Common myeloid progenitor, CD34-positive (primary cell): ENCODE data around the gene DUT.

Experiments
- CTCF ChIA-PET: fragments of 350-600 bp; sonication (Branson Sonifier 250); formaldehyde crosslinking; loops from one replicate; lab custom pipeline; 2021; ENCODE audit warnings: antibody characterized with exemption; lab: Charles Lee
- POLR2A ChIA-PET: fragments of 350-600 bp; sonication (Branson Sonifier 250); formaldehyde crosslinking; loops from one replicate; lab custom pipeline; 2021; ENCODE audit warnings: antibody characterized with exemption; lab: Charles Lee
- DNase-seq, 3 donors: peaks; one replicate each; pipeline versions ENCODE4 v3.0.0 to v3.0.0-alpha.2; 2013
- H3K27ac ChIP-seq, 2 experiments: 1 replicate in 1 of 2; 2 replicates in 1 of 2; pipeline ENCODE4 v1.7.0; 2013; ENCODE audit warnings: inconsistent platforms in 2 of 2, low read length in 2 of 2, mild to moderate bottlenecking in 2 of 2, low read depth in 1 of 2, moderate library complexity in 1 of 2; ENCODE audit not compliant: severe bottlenecking in 2 of 2, insufficient read depth in 1 of 2, poor library complexity in 1 of 2
- H3K27me3 ChIP-seq, 5 experiments: replicated peaks in 2 of 5; 1 replicate in 3 of 5; 2 replicates in 2 of 5; pipeline versions ENCODE4 v1.6.1 to v1.7.0; 2013; ENCODE audit warnings: low read length in 4 of 5, mild to moderate bottlenecking in 2 of 5, moderate library complexity in 2 of 5, inconsistent platforms in 1 of 5; ENCODE audit not compliant: insufficient read depth in 5 of 5, control insufficient read depth in 4 of 5
- H3K36me3 ChIP-seq, 4 experiments: 1 replicate in 2 of 4; 2 replicates in 2 of 4; pipeline versions ENCODE4 v1.6.1 to v1.7.0; 2013; ENCODE audit warnings: low read length in 3 of 4, control low read depth in 1 of 4, mild to moderate bottlenecking in 1 of 4; ENCODE audit not compliant: control insufficient read depth in 4 of 4, insufficient read depth in 4 of 4
- H3K4me1 ChIP-seq, 4 experiments: 1 replicate in 3 of 4; 2 replicates in 1 of 4; pipeline versions ENCODE4 v1.6.1 to v1.7.1; 2013; ENCODE audit warnings: low read length in 3 of 4, mild to moderate bottlenecking in 3 of 4, control low read depth in 1 of 4, inconsistent platforms in 1 of 4, moderate library complexity in 1 of 4; ENCODE audit not compliant: control insufficient read depth in 4 of 4, insufficient read depth in 4 of 4; ENCODE audit errors: control extremely low read depth in 1 of 4
- H3K4me3 ChIP-seq, 7 experiments: 1 replicate in 4 of 7; 2 replicates in 3 of 7; pipeline versions ENCODE4 v1.5.1 to v1.7.0; 2013; ENCODE audit warnings: mild to moderate bottlenecking in 7 of 7, low read length in 6 of 7, moderate library complexity in 6 of 7, inconsistent platforms in 2 of 7, low read depth in 2 of 7, control low read depth in 1 of 7; ENCODE audit not compliant: insufficient read depth in 4 of 7, control insufficient read depth in 1 of 7; ENCODE audit errors: extremely low read depth in 1 of 7
- H3K9me3 ChIP-seq, 5 experiments: 1 replicate in 4 of 5; 2 replicates in 1 of 5; pipeline versions ENCODE4 v1.6.1 to v1.7.1; 2013; ENCODE audit warnings: low read length in 4 of 5, mild to moderate bottlenecking in 2 of 5, inconsistent platforms in 1 of 5, low read depth in 1 of 5, moderate library complexity in 1 of 5; ENCODE audit not compliant: control insufficient read depth in 4 of 5, insufficient read depth in 2 of 5; ENCODE audit errors: control extremely low read depth in 1 of 5
- WGBS: methylation state at CpG from one replicate; pipeline ENCODE4 v1.1.5; 2013; ENCODE audit not compliant: insufficient coverage; 5-methylcytosine and 5-hydroxymethylcytosine counted together

DUT gene

DNA sequence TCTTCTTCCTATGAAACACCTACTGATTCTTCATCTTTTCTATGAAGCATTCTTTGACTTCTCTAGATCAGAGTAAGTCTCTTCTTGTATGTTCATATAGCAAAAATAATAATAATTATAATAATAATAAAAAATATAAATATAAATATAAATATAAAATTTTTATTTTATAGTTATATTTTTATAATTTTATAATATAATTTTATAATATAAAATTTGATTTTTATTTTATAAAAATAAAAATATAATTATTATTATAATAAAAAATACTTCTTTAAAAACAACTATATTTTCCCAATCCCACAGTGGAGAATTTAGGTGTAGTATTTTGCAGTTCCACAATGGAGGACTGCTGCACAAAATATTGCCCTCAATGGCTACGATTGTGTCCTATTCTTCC, 34.3 kb downstream of the DUT start:
- Histone ChIP-seq H3K27me3 (no peaks in the 10 kb centered on the region), H3K9me3 (peaks cover 0 to 3% (median 0%) of the 10 kb centered on the region in 5 experiments), H3K27ac (no peak overlapping the region), H3K4me3 (no peak overlapping the region), H3K36me3 (no peaks in the 10 kb centered on the region), H3K4me1 (no peaks in the 10 kb centered on the region)
- ChIA-PET POLR2A (interaction anchor here (0.6 kb wide), 1 partner anchor 10 kb away, joined by 3 read pairs; no protein-coding TSS in a partner anchor), CTCF (interaction anchor here (1.1 to 1.2 kb wide), 2 partner anchors 8 to 13 kb away, joined by 5 read pairs; no protein-coding TSS in a partner anchor)
- no peak for DNase-seq
- no CpG with 5 or more reads among the region's 1 CpG for WGBS

DNA sequence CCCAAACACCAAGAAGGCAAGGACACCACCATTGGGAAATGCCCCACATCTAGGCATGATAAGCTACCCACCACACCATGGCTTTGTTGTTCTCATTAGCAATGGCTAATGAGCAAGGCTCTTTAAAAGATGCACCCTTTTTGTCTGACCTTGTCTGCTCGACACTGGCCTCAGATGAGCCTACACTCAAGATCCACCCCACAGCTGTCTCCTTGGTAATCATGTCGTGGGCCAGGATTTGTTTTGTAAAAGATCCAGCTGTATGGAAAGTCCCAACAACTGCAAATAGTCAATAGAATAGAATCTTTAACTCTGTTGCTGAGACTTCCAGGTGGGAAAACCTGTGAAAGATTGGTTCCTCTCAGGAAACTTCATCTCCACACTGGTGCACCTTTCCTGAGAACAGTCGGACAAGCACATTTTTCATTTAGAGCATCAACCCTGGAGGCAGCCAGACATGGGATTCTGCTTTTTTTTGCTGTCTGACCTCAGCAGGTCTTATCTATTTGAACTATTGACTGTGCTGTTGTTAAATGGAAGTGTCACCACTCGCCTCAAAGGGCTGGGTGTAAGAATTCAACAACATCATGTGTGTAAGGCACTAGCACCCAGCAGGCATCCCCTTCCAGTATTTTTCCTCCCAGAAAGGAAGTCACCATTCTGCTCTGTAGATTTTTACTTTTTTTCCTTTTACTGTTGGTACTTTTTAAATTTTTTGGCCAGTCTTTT, 35.5 kb downstream of the DUT start:
- Histone ChIP-seq H3K27me3 (no peaks in the 10 kb centered on the region), H3K9me3 (no peaks in the 10 kb centered on the region), H3K4me3 (no peak overlapping the region), H3K4me1 (no peaks in the 10 kb centered on the region), H3K36me3 (no peaks in the 10 kb centered on the region), H3K27ac (no peak overlapping the region)
- POLR2A ChIA-PET, result no interaction called here
- 100% methylated on average over 2 of the region's 4 CpGs for WGBS
- no peak for DNase-seq
- CTCF ChIA-PET, result interaction anchor here (1.1 to 1.2 kb wide), 2 partner anchors 9 to 14 kb away, joined by 5 read pairs; no protein-coding TSS in a partner anchor

DNA sequence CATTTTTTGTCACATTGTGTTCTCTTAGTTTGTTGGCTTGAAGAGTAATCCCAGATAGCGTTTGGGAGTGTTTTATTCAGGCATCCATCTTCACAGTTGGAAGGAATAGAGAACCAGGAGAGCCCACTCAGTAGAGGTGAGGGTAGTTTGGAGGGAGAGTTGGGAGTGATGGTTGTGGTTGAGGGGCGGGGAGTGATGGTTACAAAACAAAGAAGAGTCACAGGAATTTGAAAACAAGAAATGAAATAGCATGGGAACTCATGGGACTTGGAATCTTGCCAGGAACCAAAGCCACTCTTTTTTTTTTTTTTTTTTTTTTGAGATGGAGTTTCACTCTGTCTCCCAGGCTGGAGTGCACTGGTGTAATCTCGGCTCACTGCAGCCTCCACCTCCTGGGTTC, 36.3 kb downstream of the DUT start:
- no peak overlapping the region for H3K27ac ChIP-seq
- H3K27me3 ChIP-seq, result no peaks in the 10 kb centered on the region
- no peaks in the 10 kb centered on the region for H3K4me1 ChIP-seq
- POLR2A ChIA-PET, result no interaction called here
- H3K4me3 ChIP-seq, result no peak overlapping the region
- no peaks in the 10 kb centered on the region for H3K36me3 ChIP-seq
- CTCF ChIA-PET, result no interaction called here
- H3K9me3 ChIP-seq, result no peaks in the 10 kb centered on the region
- DNase-seq, result peak in 1 of 3 donors; percentile 15
- 64% methylated on average over 2 of the region's 3 CpGs for WGBS

DNA sequence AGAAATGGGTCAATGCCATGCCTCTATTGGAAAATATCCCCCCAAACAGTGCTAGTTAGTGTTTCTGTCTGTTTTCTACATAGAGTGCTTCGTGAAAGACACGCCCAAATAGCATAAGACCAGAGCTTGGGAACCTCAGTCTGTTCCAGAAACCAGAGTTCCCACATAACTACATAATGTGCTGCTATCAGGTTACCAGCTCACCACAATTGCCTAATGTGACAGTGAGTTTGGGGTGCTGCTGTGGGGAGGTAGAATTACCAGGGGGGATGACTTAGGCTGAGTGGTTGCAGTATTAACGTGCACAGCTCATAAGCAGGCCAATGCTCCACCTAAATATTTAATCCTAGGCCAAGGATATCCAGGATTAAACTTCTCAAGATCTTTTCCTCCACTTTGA, 39.2 kb downstream of the DUT start:
- no peaks in the 10 kb centered on the region for H3K27me3 ChIP-seq
- DNase-seq, result no peak
- WGBS, result 100% methylated on average over 1 of the region's 3 CpGs
- H3K4me1 ChIP-seq, result no peaks in the 10 kb centered on the region
- no peak overlapping the region for H3K4me3 ChIP-seq
- CTCF ChIA-PET, result interaction anchor here (0.7 to 3.5 kb wide), 3 partner anchors 12 to 235 kb away, joined by 3 to 11 read pairs (median 10); no protein-coding TSS in a partner anchor
- no peaks in the 10 kb centered on the region for H3K36me3 ChIP-seq
- H3K27ac ChIP-seq, result no peak overlapping the region
- no peaks in the 10 kb centered on the region for H3K9me3 ChIP-seq
- POLR2A ChIA-PET, result interaction anchor here (0.5 kb wide), 2 partner anchors 11 to 45 kb away, joined by 3 read pairs; no protein-coding TSS in a partner anchor

DNA sequence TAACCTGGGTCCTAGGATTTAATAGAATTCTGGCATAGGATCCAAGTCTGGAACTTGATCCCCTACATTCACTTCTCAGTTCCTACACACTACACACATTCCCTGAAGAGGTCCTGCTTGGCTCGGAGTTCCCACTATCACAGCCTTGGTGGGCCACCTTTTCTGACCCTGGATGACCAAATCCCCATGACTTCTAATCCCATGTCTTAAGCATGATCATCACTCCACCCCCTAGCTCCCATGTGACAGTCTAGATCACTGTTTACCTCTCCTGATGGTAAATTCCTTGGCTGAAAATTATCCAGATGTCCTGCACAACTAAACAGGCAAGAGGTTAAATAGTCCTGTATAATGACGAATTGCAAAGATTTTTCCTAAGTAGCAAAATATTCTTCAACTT, 40.3 kb downstream of the DUT start:
- Histone ChIP-seq H3K27ac (no peak overlapping the region), H3K9me3 (no peaks in the 10 kb centered on the region), H3K4me1 (no peaks in the 10 kb centered on the region), H3K36me3 (no peaks in the 10 kb centered on the region), H3K27me3 (no peaks in the 10 kb centered on the region), H3K4me3 (no peak overlapping the region)
- ChIA-PET POLR2A (no interaction called here), CTCF (interaction anchor here (1.1 to 3.5 kb wide), 2 partner anchors 11 to 13 kb away, joined by 3 to 11 read pairs; no protein-coding TSS in a partner anchor)
- 100% methylated on average over 1 of the region's 2 CpGs for WGBS
- no peak for DNase-seq

DNA sequence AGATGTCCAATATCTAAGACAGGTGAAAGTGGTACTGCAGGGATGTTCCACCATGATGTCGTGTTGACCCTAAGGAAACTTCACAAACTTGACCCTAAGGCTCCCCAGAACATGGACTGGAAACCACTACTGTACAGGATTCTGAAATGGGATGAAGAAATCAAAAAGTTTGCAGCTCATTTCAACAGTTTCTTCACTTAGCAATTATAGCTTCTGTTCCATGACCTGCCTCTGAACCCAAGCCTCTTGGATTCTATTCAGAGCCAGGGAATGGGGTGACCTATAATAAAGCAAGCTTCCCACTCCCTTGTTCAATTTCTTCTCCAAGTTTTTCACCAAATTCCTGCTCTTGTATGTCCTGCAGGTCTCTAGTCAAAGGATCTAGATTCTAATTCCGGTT, 40.7 kb downstream of the DUT start:
- CTCF ChIA-PET, result interaction anchor here (1.1 to 3.5 kb wide), 2 partner anchors 11 to 13 kb away, joined by 3 to 11 read pairs; no protein-coding TSS in a partner anchor
- Histone ChIP-seq H3K36me3 (no peaks in the 10 kb centered on the region), H3K27me3 (no peaks in the 10 kb centered on the region), H3K27ac (no peak overlapping the region), H3K9me3 (no peaks in the 10 kb centered on the region), H3K4me3 (no peak overlapping the region), H3K4me1 (no peaks in the 10 kb centered on the region)
- POLR2A ChIA-PET, result no interaction called here
- no peak for DNase-seq
- WGBS, result no CpG with 5 or more reads among the region's 2 CpGs

DNA sequence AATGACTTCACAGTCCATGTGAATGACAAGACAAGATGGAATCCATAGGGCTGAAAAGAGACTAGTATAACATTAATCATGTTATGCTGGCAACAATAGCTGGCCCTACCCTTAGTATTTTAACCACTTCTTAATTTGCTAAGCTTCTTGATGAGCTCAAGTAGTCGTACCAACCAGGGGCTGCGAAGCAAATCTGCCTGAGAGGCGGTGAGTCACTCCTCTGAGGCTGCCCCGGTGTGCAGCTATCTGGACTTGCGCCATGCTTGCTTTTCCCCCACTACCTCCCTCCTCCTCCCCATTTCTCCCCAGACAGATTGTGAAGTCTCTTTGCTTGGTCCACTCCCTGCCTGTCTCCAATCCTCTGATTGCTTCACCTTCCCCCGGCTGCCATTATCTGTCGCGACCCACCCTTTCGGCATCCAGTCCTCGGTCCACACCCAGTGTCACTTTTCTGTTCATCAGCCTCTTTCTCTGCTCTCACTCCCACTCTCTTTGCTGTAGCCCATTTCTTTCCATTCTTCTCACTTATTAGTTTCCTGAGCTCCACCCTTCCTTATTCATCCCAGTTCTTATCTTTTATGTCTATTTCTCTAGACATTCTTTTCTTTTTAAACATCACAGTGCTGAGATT, 42.7 kb downstream of the DUT start:
- Histone ChIP-seq H3K27ac (no peak overlapping the region), H3K9me3 (no peaks in the 10 kb centered on the region), H3K4me3 (no peak overlapping the region), H3K27me3 (no peaks in the 10 kb centered on the region), H3K36me3 (no peaks in the 10 kb centered on the region), H3K4me1 (no peaks in the 10 kb centered on the region)
- ChIA-PET CTCF (interaction anchor here (0.9 to 1.1 kb wide), 2 partner anchors 21 to 38 kb away, joined by 3 read pairs; no protein-coding TSS in a partner anchor), POLR2A (no interaction called here)
- WGBS, result 91% methylated on average over 10 of the region's 10 CpGs
- no peak for DNase-seq
